ENCODE measurements around the gene KLF17. TPM values are rescaled to one million over a fixed set of nuclear protein-coding genes. Genes with fewer than 3 reads are reported as not detected.

KLF17 gene
- total and polyA plus RNA-seq, 10 donors = 0.26 TPM; not detected in 9

DNA sequence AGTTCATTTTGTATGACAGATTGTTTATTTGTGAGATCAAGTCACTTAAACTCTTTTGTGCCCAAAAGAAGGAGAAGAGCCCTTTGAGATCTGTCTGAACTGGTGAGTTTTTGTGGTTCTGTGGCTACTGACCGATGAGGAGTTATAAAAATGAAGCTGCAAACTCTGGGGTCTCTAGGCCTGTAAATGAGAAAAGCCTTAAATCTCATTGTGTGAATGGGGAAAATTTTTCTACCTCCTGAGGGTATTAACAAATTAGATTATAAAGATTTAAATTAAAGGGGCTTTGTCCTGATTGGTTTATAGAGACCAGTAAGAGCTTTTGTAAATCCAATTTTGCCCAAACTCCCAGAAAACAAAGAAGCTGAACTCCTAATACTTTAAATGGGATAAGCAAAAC is 9.7 kb upstream of the KLF17 start:
- H3K4me3 ChIP-seq = no peak overlapping the region
- no peaks in the 10 kb centered on the region for H3K4me1 ChIP-seq
- peaks cover 0 to 27% (median 0%) of the 10 kb centered on the region in 7 donors for H3K27me3 ChIP-seq (replicated peaks in 1 of 7)
- no peaks in the 10 kb centered on the region for H3K36me3 ChIP-seq
- no peaks in the 10 kb centered on the region for H3K9me3 ChIP-seq
- intact Hi-C loops (cut with DNase I; ENCODE audit: low total_unique reads) = no loop called here
- no peak overlapping the region for H3K27ac ChIP-seq
- TF ChIP-seq, protein P1, sequence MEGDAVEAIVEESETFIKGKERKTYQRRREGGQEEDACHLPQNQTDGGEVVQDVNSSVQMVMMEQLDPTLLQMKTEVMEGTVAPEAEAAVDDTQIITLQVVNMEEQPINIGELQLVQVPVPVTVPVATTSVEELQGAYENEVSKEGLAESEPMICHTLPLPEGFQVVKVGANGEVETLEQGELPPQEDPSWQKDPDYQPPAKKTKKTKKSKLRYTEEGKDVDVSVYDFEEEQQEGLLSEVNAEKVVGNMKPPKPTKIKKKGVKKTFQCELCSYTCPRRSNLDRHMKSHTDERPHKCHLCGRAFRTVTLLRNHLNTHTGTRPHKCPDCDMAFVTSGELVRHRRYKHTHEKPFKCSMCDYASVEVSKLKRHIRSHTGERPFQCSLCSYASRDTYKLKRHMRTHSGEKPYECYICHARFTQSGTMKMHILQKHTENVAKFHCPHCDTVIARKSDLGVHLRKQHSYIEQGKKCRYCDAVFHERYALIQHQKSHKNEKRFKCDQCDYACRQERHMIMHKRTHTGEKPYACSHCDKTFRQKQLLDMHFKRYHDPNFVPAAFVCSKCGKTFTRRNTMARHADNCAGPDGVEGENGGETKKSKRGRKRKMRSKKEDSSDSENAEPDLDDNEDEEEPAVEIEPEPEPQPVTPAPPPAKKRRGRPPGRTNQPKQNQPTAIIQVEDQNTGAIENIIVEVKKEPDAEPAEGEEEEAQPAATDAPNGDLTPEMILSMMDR (IDR thresholded peaks at IDR 0.05 in 8 of 11, conservative IDR thresholded peaks at IDR 0.05 in 3 of 11) = no peak
- TF ChIP-seq POLR2AphosphoS5 (IDR thresholded peaks at IDR 0.05) (no peak), POLR2A (IDR thresholded peaks at IDR 0.05) (no peak)
- DNase-seq = no peak
- WGBS, 5 donors = 82 to 91% (median 88%) methylated on average over 1 of the region's 1 CpG

DNA sequence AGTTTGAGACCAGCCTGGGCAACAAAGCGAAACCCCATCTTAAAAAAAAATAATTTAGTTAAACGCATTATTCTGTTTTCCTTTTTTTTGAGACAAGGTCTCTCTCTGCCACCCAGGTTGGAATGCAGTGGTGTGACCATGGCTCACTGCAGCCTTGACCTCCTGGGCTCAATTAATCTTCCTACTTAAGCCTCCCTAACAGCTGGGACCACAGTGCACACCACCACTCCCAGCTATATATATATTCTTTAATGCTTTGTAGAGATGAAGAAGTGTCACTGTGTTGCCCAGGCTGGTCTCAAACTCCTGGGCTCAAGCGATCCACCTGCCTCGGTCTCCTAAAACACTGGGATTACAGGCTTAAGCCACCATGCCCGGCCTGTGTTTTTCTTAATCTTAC is 7.7 kb upstream of the KLF17 start:
- Histone ChIP-seq H3K27me3 (replicated peaks in 1 of 7) (peaks cover 0 to 18% (median 0%) of the 10 kb centered on the region in 7 donors), H3K27ac (no peak overlapping the region), H3K9me3 (no peaks in the 10 kb centered on the region), H3K4me1 (no peaks in the 10 kb centered on the region), H3K36me3 (no peaks in the 10 kb centered on the region), H3K4me3 (no peak overlapping the region)
- intact Hi-C loops (cut with DNase I; ENCODE audit: low total_unique reads) = no loop called here
- DNase-seq = no peak
- TF ChIP-seq POLR2A (IDR thresholded peaks at IDR 0.05) (no peak), POLR2AphosphoS5 (IDR thresholded peaks at IDR 0.05) (no peak)
- TF ChIP-seq, protein P1 (IDR thresholded peaks at IDR 0.05 in 8 of 11, conservative IDR thresholded peaks at IDR 0.05 in 3 of 11) = no peak
- WGBS, 5 donors = 83 to 95% (median 90%) methylated on average over 5 of the region's 5 CpGs

- TF ChIP-seq, protein P1 (IDR thresholded peaks at IDR 0.05 in 8 of 11, conservative IDR thresholded peaks at IDR 0.05 in 3 of 11) = no peak
- no peak for TF ChIP-seq POLR2A (IDR thresholded peaks at IDR 0.05)
- no peak for TF ChIP-seq POLR2AphosphoS5 (IDR thresholded peaks at IDR 0.05)
- H3K36me3 ChIP-seq = no peaks in the 10 kb centered on the region
- no peak overlapping the region for H3K27ac ChIP-seq
- no peak overlapping the region for H3K4me3 ChIP-seq
- peaks cover 0 to 10% (median 0%) of the 10 kb centered on the region in 7 donors for H3K27me3 ChIP-seq (replicated peaks in 1 of 7)
- 86 to 97% (median 86%) methylated on average over 4 of the region's 4 CpGs for WGBS, 5 donors
- no peaks in the 10 kb centered on the region for H3K4me1 ChIP-seq
- DNase-seq = no peak
- no peaks in the 10 kb centered on the region for H3K9me3 ChIP-seq
- intact Hi-C loops (cut with DNase I; ENCODE audit: low total_unique reads) = no loop called here
These were observed 6.8 kb upstream of the KLF17 start for GRCh38 chr1:44111861-44112260.

DNA sequence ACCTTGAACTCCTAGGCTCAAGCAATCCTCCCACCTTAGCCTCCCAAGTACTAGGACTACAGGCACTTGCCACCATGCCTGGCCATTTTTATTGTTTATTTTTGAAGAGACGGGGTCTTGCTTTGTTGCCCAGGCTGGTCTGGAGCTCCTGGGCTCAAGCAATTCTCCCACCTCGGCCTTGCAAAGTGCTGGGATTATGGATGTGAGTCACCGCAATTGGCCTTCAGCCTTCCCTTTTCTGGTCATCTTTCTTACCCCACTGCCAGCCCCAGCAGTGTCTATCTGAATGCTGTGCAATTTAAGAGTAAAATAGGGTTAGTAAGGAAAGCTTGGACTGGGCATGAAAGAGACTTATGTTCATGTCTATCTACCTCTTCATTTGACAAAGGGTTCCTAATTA is 6.1 kb upstream of the KLF17 start:
- WGBS, 5 donors = 85 to 92% (median 90%) methylated on average over 3 of the region's 3 CpGs
- intact Hi-C loops (cut with DNase I; ENCODE audit: low total_unique reads) = no loop called here
- H3K27me3 ChIP-seq (replicated peaks in 1 of 7) = peaks cover 0 to 4% (median 0%) of the 10 kb centered on the region in 7 donors
- DNase-seq = no peak
- no peaks in the 10 kb centered on the region for H3K9me3 ChIP-seq
- H3K36me3 ChIP-seq = no peaks in the 10 kb centered on the region
- TF ChIP-seq POLR2A (IDR thresholded peaks at IDR 0.05) (no peak), POLR2AphosphoS5 (IDR thresholded peaks at IDR 0.05) (no peak)
- TF ChIP-seq, protein P1 (IDR thresholded peaks at IDR 0.05 in 8 of 11, conservative IDR thresholded peaks at IDR 0.05 in 3 of 11) = no peak
- no peak overlapping the region for H3K4me3 ChIP-seq
- no peaks in the 10 kb centered on the region for H3K4me1 ChIP-seq
- no peak overlapping the region for H3K27ac ChIP-seq
